ENCODE data around the gene FANCB.

FANCB gene

DNA sequence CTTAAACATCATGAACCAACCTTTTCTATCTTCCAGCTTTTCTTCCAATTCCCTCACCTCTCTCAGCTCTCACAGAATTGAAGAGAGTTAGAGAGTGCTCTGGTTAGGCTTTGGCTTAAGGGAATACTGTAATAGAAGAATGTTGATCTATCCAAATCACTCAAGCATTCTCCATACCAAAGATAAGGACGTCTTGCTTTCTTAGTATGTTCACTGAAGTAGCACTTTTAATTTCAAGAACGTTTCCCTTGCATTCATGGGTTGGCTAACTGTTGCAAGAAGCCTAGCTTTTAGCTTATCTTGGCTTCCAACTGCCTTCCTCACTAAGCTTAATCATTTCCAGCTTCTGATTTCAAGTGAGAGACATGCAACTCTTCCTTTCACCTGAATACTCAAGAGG is 43.2 kb downstream of the FANCB start:
- in situ Hi-C loops (cut with HindIII; ENCODE audit: low sequenced_read_pairs), result no loop called here
- DNase-seq (ENCODE audit: low read depth, low spot score), result no peak

DNA sequence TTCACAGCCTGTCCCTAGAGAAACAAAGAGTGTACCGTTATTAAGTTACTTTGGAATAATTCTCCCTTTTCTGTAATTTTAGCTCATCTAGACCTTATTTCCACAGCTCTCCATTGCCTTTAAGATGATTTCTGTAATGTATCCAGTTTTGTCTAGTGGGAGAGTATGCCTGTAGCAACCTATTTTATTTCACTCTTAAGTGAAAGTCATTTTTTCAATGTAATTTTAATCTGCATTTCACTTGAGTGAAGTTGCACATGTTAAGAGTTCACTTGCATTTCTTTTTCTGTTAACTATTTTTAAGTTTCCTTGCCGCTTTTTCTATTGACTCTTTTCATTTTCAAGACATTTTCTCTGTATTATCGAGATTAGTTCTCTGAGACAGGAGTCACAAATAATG is 46.5 kb downstream of the FANCB start:
- TF ChIP-seq, protein P1, sequence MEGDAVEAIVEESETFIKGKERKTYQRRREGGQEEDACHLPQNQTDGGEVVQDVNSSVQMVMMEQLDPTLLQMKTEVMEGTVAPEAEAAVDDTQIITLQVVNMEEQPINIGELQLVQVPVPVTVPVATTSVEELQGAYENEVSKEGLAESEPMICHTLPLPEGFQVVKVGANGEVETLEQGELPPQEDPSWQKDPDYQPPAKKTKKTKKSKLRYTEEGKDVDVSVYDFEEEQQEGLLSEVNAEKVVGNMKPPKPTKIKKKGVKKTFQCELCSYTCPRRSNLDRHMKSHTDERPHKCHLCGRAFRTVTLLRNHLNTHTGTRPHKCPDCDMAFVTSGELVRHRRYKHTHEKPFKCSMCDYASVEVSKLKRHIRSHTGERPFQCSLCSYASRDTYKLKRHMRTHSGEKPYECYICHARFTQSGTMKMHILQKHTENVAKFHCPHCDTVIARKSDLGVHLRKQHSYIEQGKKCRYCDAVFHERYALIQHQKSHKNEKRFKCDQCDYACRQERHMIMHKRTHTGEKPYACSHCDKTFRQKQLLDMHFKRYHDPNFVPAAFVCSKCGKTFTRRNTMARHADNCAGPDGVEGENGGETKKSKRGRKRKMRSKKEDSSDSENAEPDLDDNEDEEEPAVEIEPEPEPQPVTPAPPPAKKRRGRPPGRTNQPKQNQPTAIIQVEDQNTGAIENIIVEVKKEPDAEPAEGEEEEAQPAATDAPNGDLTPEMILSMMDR (IDR thresholded peaks at IDR 0.05; ENCODE audit: low read depth, low read length), result no peak
- no peak for DNase-seq (ENCODE audit: low read depth, low spot score)
- in situ Hi-C loops (cut with HindIII; ENCODE audit: low sequenced_read_pairs), result no loop called here
- H3K4me3 ChIP-seq (ENCODE audit: low read depth, low read length), result no peak overlapping the region

More for the DNA sequence above, 43.2 kb downstream of the FANCB start:
- TF ChIP-seq, protein P1 (IDR thresholded peaks at IDR 0.05; ENCODE audit: low read depth, low read length), result no peak
- no peak overlapping the region for H3K4me3 ChIP-seq (ENCODE audit: low read depth, low read length)

DNA sequence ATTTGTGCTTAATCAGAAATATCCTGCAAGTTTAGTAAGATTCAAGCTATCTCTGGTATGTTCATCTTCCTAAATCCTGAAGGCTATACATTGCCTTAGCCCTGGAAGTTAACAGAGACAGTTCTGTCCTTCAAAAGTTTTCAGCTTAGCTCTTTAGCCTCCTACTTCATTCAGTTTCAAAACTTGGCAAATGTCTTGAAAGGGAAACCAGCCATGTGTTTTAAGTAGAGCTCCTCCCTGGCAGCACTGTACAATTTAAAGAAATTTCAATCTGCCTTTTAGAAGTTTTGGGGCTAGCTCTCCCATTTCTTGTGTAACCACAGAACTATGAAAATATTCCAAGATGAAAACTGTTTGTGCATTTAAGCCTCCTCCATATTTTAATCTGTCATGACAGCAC is 47.0 kb downstream of the FANCB start:
- no peak for DNase-seq (ENCODE audit: low read depth, low spot score)
- no peak overlapping the region for H3K4me3 ChIP-seq (ENCODE audit: low read depth, low read length)
- TF ChIP-seq, protein P1 (IDR thresholded peaks at IDR 0.05; ENCODE audit: low read depth, low read length), result no peak
- in situ Hi-C loops (cut with HindIII; ENCODE audit: low sequenced_read_pairs), result no loop called here

DNA sequence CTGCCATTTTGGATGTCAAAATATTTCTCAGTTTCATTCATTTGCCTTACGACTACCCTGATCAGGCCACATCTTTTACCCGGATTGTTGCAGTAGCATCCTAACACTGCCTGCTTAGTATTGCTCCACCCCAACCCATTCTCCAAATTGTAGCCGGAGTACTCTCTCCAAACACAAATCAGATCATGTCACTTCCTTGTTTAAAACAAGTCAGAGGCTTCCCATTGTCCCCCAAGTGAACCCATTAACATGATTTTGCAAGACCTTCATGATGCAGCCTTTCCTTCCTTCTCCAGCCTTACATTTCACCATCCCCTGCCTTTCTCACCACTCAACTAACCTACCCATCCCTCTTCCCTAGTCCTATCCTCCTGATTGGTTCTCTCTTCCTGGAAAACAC is 53.1 kb downstream of the FANCB start:
- H3K4me3 ChIP-seq (ENCODE audit: low read depth, low read length), result no peak overlapping the region
- TF ChIP-seq, protein P1 (IDR thresholded peaks at IDR 0.05; ENCODE audit: low read depth, low read length), result no peak
- in situ Hi-C loops (cut with HindIII; ENCODE audit: low sequenced_read_pairs), result no loop called here
- DNase-seq (ENCODE audit: low read depth, low spot score), result no peak

DNA sequence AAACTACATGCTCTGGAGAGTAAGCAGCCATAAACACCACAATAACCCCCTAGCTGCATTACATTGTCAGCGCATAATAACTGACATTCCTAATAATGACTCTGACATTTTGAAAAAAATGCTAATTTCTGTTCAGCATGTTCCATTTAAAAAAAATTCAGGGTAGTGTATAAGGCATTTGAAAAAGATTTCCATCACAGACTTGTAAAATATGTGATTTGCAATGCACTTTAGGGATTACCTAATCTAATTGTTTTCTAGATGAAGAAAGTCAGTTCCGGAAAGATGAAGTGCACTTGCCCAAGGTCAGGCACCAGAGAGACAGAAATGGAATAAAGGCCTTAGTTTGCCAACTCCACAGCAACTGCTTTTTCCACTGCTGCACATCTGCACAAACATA is 55.3 kb downstream of the FANCB start:
- H3K4me3 ChIP-seq (ENCODE audit: low read depth, low read length), result no peak overlapping the region
- in situ Hi-C loops (cut with HindIII; ENCODE audit: low sequenced_read_pairs), result no loop called here
- no peak for DNase-seq (ENCODE audit: low read depth, low spot score)
- TF ChIP-seq, protein P1 (IDR thresholded peaks at IDR 0.05; ENCODE audit: low read depth, low read length), result no peak

DNA sequence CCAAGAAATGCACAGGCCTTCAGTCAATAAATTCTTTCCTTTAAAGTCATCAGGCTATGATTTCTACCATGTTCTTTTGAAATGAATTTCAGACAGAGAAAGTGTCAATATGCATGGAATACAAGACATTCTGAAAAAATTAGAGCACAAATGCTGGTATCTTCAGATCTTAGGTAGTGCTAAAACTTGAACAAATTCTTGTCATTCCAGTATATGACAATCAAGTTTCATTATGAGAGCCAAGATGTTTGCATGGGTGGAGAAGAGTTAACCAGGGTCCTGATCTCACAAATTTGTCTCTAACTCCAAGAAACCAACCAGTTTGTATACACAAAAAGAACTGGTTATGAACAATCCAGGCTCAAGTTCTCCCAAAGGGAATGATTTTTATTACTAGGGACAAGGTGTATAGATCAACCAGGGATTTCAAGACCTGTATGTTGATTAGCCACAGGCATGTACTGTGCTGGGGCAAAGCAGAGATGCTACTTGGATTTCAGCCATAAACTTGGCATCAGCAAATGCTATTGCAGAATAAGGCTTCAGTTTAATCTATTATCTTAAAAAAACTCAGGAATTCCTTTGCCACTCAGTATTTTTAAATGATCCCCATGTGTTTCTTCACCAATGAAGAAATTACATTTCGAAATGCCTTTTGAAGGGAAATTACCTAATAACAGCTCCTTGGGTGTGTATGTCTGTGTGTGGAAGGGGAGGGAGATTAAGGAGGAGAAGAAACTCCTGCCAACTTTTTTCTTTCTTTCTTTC is 69.7 kb downstream of the FANCB start:
- DNase-seq (ENCODE audit: low read depth, low spot score), result no peak
- TF ChIP-seq, protein P1 (IDR thresholded peaks at IDR 0.05; ENCODE audit: low read depth, low read length), result no peak
- no peak overlapping the region for H3K4me3 ChIP-seq (ENCODE audit: low read depth, low read length)
- in situ Hi-C loops (cut with HindIII; ENCODE audit: low sequenced_read_pairs), result no loop called here

Data from astrocyte of the spinal cord (primary cell).